Ovary (tissue), 9 donors: ENCODE measurements around the gene GFY. TPM values are rescaled to one million over a fixed set of nuclear protein-coding genes. Genes with fewer than 3 reads are reported as not detected.

Experiments
- DNase-seq, 5 donors: peaks; one replicate each; pipeline ENCODE4 v3.0.0-alpha.2; 2019 to 2020
- H3K27ac ChIP-seq, 2 donors: fragments of 200-600 bp; one replicate each; pipeline versions ENCODE4 v1.5.1 to v1.8.0; 2019 to 2022
- H3K27me3 ChIP-seq: fragments of 200-600 bp; one replicate; pipeline ENCODE4 v1.8.0; 2022
- H3K36me3 ChIP-seq: fragments of 200-600 bp; sonication (generic); one replicate; pipeline ENCODE4 v1.5.1; 2019
- H3K4me1 ChIP-seq: one replicate; pipeline ENCODE4 v1.8.1; 2013; ENCODE audit warnings: mild to moderate bottlenecking, moderate library complexity; ENCODE audit not compliant: insufficient read depth
- H3K4me3 ChIP-seq: fragments of 200-600 bp; sonication (generic); one replicate; pipeline ENCODE4 v1.5.1; 2017
- H3K9me3 ChIP-seq, 2 donors: fragments of 200-600 bp in 1 of 2; sonication (generic) in 1 of 2; one replicate each; pipeline versions ENCODE4 v1.5.1 to v1.8.1; 2013 to 2019; ENCODE audit warnings: mild to moderate bottlenecking in 1 of 2, moderate library complexity in 1 of 2
- EP300 ChIP-seq: sonication (generic); formaldehyde crosslinking; IDR thresholded peaks from one replicate; pipeline ENCODE4 v1.6.1; 2017; ENCODE audit warnings: antibody characterized with exemption
- POLR2A ChIP-seq: fragments of 450-650 bp; IDR thresholded peaks from one replicate; pipeline ENCODE4 v1.6.1; 2017; ENCODE audit warnings: antibody characterized with exemption, mild to moderate bottlenecking, moderate library complexity
- WGBS, 3 donors: extraction: QIAGEN DNeasy Blood & Tissue Kit in 1 of 3; methylation state at CpG; one replicate each; pipeline versions ENCODE4 v1.1.5 to v1.1.7; 2013 to 2017; 5-methylcytosine and 5-hydroxymethylcytosine counted together
- intact Hi-C, 4 donors: fragments of 100-400 bp; cut with DNase I; formaldehyde crosslinking; loops; one replicate each; pipeline versions ENCODE4 v1.11.0 to v1.15.1; 2022 to 2023
- polyA plus RNA-seq, 2 donors: library from polyadenylated mRNA; stranded (reverse); fragments of 200-250 nt in 1 of 2; fragments of 350-450 nt in 1 of 2; fragmentation: Illumina TruSeq in 1 of 2; extraction: RNeasy Lipid Tissue Mini Kit (QIAGEN cat#74804) in 1 of 2; gene quantifications; one replicate each; pipeline ENCODE4 v1.2.3, GENCODE V29; 2013 to 2014
- total RNA-seq, 7 donors: library from RNA; depleted of rRNA in 2 of 7; stranded (reverse); fragments of >200 nt in 2 of 7; fragmentation: NEBNext Ultra II Directional in 3 of 7; extraction: Animal tissue kit (Norgen Biotek cat#: 25700) in 3 of 7; gene quantifications; one replicate each; pipeline versions ENCODE4 v1.1.0 to v1.2.4, GENCODE V29; 2016 to 2023
- TF ChIP-seq, protein P1 (sequence below), 3 donors: fragments of 450-650 bp in 2 of 3; fragments of 200-600 bp in 1 of 3; IDR thresholded peaks; one replicate each; pipeline versions ENCODE4 v1.5.1 to v1.8.0; 2016 to 2022; ENCODE audit warnings: antibody characterized with exemption in 3 of 3, mild to moderate bottlenecking in 1 of 3
- donor health status: DM: no; HTN: no; CAD: no; lungs with moderate emphysema.
- donor health status: DM: no; HTN: no; CAD: no.
- donor health status: Bipolar disorder and iron deficiency.
- donor health status: DM: yes; HTN: yes; CAD: no.
- donor health status: DM: no; HTN: no; CAD: no.
- donor health status: DM: yes; HTN: yes; CAD: no.

The GFY gene
- total and polyA plus RNA-seq, 9 donors, result not detected

DNA sequence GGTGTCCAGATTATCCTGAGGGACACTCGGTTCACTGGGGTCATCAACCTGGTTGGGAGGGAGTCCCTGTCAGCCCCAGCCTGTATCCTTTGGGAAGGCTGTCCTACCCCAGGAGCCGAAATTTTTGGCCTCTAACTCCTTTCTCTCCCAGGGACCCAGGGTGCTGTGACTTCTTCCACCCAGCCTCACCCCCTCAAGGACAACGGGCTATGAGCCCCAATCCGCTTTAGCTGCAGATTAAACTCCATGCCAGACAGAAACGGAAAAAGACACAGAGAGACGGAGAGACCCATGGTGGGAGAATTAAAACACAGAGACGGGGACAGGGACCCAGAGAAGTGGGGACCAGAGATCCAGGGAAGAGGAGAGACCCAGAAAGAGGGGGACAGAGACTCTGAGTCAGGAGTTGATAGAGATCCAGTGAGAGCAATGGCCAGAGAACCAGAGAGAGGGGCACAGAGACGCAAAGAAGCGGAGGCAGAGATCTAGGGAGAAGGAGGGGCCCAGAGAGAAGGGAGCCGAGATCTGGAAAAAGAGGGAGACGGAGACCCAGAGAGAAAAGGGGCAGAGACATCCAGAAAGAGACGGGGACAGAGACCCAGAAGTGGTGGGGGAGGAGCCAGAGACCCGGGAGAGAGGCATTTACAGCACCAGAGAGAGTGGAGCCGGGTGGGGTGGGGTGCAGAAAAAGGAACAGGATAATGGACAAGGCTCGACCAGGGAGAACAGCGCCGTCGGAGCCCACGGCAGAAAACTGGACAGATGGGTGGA lies 15.4 kb downstream of the GFY start:
- H3K4me3 ChIP-seq, result no peak overlapping the region
- H3K4me1 ChIP-seq, result no peaks in the 10 kb centered on the region
- H3K9me3 ChIP-seq, result no peaks in the 10 kb centered on the region
- H3K36me3 ChIP-seq, result no peaks in the 10 kb centered on the region
- no peak for DNase-seq
- no peak overlapping the region for H3K27ac ChIP-seq
- no peaks in the 10 kb centered on the region for H3K27me3 ChIP-seq
- 17 to 21% (median 20%) methylated on average over 19 of the region's 19 CpGs for WGBS, 3 donors
- TF ChIP-seq POLR2A (no peak), EP300 (no peak)
- TF ChIP-seq, protein P1, sequence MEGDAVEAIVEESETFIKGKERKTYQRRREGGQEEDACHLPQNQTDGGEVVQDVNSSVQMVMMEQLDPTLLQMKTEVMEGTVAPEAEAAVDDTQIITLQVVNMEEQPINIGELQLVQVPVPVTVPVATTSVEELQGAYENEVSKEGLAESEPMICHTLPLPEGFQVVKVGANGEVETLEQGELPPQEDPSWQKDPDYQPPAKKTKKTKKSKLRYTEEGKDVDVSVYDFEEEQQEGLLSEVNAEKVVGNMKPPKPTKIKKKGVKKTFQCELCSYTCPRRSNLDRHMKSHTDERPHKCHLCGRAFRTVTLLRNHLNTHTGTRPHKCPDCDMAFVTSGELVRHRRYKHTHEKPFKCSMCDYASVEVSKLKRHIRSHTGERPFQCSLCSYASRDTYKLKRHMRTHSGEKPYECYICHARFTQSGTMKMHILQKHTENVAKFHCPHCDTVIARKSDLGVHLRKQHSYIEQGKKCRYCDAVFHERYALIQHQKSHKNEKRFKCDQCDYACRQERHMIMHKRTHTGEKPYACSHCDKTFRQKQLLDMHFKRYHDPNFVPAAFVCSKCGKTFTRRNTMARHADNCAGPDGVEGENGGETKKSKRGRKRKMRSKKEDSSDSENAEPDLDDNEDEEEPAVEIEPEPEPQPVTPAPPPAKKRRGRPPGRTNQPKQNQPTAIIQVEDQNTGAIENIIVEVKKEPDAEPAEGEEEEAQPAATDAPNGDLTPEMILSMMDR (IDR thresholded peaks at IDR 0.05), result no peak
- intact Hi-C loops, result loop anchor here in 3 of 4 donors (5.0 to 10.0 kb wide), 2 partner anchors 76 to 213 kb away; partner anchors contain the start of genes DKKL1 (in 1 of the 3) and TEAD2 (in 1 of the 3)

DNA sequence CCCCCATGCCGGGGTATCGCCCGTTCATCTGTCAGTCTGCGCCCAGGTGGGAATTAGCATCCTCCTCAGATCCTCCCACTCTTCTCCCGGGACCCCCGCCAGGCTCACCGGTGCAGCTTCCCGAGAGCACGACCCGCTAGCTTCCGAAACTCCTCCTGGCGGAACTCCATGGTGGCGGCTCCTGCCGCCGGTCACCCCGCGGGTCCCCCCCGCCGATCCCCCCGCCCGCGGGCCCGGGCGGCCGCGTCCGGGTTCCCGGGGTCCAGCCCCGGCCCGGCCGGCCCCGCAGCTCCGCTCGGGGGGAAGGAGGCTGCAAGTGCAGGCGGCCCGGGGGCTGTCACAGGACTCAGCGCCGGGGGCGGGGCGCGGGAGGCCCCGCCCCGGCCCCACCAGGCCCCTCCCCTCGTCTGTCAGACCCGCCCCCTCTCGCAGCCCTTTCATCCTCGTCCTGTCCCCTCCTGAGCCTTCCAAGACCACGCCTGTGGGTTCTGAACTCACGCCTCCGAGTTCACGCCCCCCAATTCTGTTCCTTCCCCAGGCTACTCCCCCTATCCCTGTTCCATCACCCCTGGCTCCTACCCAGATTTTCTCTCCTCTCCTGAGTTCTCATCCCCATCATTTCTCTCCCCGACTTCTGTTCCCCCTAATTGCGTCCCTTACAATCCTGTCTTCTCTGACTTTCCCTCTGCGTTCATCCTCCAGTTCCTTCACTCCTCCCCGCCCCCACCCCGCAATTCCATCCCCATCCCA lies 16.2 kb downstream of the GFY start, which contains the start of gene SLC17A7:
Gene SLC17A7 (minus strand): TSS at position 318 of the 750 bp plus-strand sequence. CDS start 148 bp downstream, at position 170.
- H3K4me1 ChIP-seq, result no peaks in the 10 kb centered on the region
- peak in 1 of 5 donors; percentile 58 for DNase-seq
- WGBS, 3 donors, result 1 to 2% (median 2%) methylated on average over 28 to 56 of the region's 56 CpGs

GRCh38 chr19:49441960-49442350 lies 16.8 kb downstream of the GFY start:
- no peak for DNase-seq
- H3K4me3 ChIP-seq, result no peak overlapping the region
- no peaks in the 10 kb centered on the region for H3K36me3 ChIP-seq
- TF ChIP-seq POLR2A (no peak), EP300 (no peak)
- TF ChIP-seq, protein P1 (IDR thresholded peaks at IDR 0.05), result no peak
- WGBS, 3 donors, result 5 to 12% (median 11%) methylated on average over 14 of the region's 14 CpGs
- no peaks in the 10 kb centered on the region for H3K27me3 ChIP-seq
- H3K4me1 ChIP-seq, result no peaks in the 10 kb centered on the region
- no peaks in the 10 kb centered on the region for H3K9me3 ChIP-seq
- intact Hi-C loops, result loop anchor here in 3 of 4 donors (2.0 to 10.0 kb wide), 3 partner anchors 51 to 215 kb away; partner anchors contain the start of genes DKKL1 (in 1 of the 3) and TEAD2 (in 1 of the 3)
- H3K27ac ChIP-seq, result no peak overlapping the region

More for the DNA sequence above, 16.2 kb downstream of the GFY start, which contains the start of gene SLC17A7:
- Histone ChIP-seq H3K27ac (no peak within 1 kb of the TSS), H3K4me3 (peak within 1 kb of the TSS; percentile 2), H3K9me3 (no peaks in the 10 kb centered on the region), H3K36me3 (no peaks in the 10 kb centered on the region), H3K27me3 (no peaks in the 10 kb centered on the region)
- intact Hi-C loops, result loop anchor here in 3 of 4 donors (5.0 to 10.0 kb wide), 2 partner anchors 77 to 214 kb away; partner anchors contain the start of genes DKKL1 (in 1 of the 3) and TEAD2 (in 1 of the 3)
- no peak for TF ChIP-seq POLR2A
- TF ChIP-seq, protein P1 (IDR thresholded peaks at IDR 0.05), result no peak

DNA sequence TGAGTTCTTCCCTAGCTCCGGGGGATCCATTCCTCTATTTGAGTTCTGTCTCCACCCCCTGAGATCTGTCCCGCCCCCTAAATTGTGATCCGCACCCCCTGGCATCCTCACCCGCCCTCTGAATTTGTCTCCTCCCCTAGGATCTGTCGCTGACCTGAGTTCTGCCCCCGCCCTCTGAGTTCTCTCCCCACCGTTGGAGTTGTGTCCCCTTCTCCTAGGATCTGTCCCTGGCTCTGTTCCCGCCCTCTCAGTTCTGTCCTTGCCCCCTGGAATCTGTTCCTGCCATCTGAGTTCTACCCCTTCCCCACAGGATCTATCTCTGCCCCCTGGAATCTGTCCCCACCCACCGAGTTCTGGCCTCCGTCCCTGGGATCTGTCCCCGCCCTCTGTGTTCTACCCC lies 17.2 kb downstream of the GFY start:
- no peak for TF ChIP-seq EP300
- no peak for TF ChIP-seq POLR2A
- TF ChIP-seq, protein P1 (IDR thresholded peaks at IDR 0.05), result no peak
- intact Hi-C loops, result loop anchor here in 3 of 4 donors (2.0 to 10.0 kb wide), 3 partner anchors 52 to 215 kb away; partner anchors contain the start of genes DKKL1 (in 1 of the 3) and TEAD2 (in 1 of the 3)
- Histone ChIP-seq H3K9me3 (no peaks in the 10 kb centered on the region), H3K27me3 (no peaks in the 10 kb centered on the region), H3K4me1 (no peaks in the 10 kb centered on the region), H3K4me3 (no peak overlapping the region), H3K36me3 (no peaks in the 10 kb centered on the region), H3K27ac (no peak overlapping the region)
- 2 to 4% (median 4%) methylated on average over 11 of the region's 11 CpGs for WGBS, 3 donors
- DNase-seq, result peak in 1 of 5 donors; percentile 56
